ENCODE data around the gene HASPIN. TPM values are rescaled to one million over a fixed set of nuclear protein-coding genes. Genes with fewer than 3 reads are reported as not detected.

The HASPIN gene
- total and polyA plus RNA-seq, 2 experiments from 2014 or later = 6.1 to 35.1 TPM

GRCh38 chr17:3678821-3679530, 44.7 kb upstream of the HASPIN start (continued):
- TF ChIP-seq REST (IDR thresholded peaks at IDR 0.05; ENCODE audit: unreplicated experiment) (no peak), NANOG (IDR thresholded peaks at IDR 0.05; ENCODE audit: borderline replicate concordance) (no peak), EZH2 (IDR thresholded peaks at IDR 0.05; ENCODE audit: low read depth, unreplicated experiment) (no peak), POLR2AphosphoS5 (IDR thresholded peaks at IDR 0.05; ENCODE audit: low read depth) (no peak)

GRCh38 chr17:3679531-3680126, 44.1 kb upstream of the HASPIN start:
- peaks cover 7% of the 10 kb centered on the region; the same call in 2 of the 3 replicates for H3K4me1 Mint-ChIP-seq
- no peak for ATAC-seq
- Histone ChIP-seq H3K4me1 (ENCODE audit: insufficient read depth) (no peaks in the 10 kb centered on the region), H3F3A (replicated peaks; ENCODE audit: low read depth) (no peaks in the 10 kb centered on the region), H3K9me2 (ENCODE audit: insufficient read depth) (no peaks in the 10 kb centered on the region), H3K27ac (ENCODE audit: low read depth) (0 out of 2 replicates have a peak overlapping the region, but pooled peaks have one; percentile 26), H3K4me3 (no peak overlapping the region), H4K20me1 (replicated peaks; ENCODE audit: insufficient read depth) (no peaks in the 10 kb centered on the region), H3K79me2 (replicated peaks; ENCODE audit: insufficient read depth) (no peaks in the 10 kb centered on the region), H3K27me3 (ENCODE audit: insufficient read depth) (no peaks in the 10 kb centered on the region), H2AFZ (no peak overlapping the region), H3K4me2 (no peak overlapping the region), H3K36me3 (ENCODE audit: insufficient read depth) (no peaks in the 10 kb centered on the region)
- no peaks in the 10 kb centered on the region for H3K36me3 Mint-ChIP-seq (ENCODE audit: low read depth)
- DNase-seq (ENCODE audit: low spot score) = no peak
- TF ChIP-seq JUNB (IDR thresholded peaks at IDR 0.05; ENCODE audit: unreplicated experiment) (no peak), STAT1 (IDR thresholded peaks at IDR 0.05; ENCODE audit: unreplicated experiment) (no peak), EZH2phosphoT487 (IDR thresholded peaks at IDR 0.05; ENCODE audit: unreplicated experiment) (no peak), ZNF331 (CRISPR knock-in tag; IDR thresholded peaks at IDR 0.05; ENCODE audit: low read depth) (no peak), POLR2AphosphoS5 (IDR thresholded peaks at IDR 0.05; ENCODE audit: low read depth) (no peak), ZNF462 (CRISPR knock-in tag; IDR thresholded peaks at IDR 0.05) (no peak), ETS1 (IDR thresholded peaks at IDR 0.05) (no peak), CREB1 (CRISPR knock-in tag; IDR thresholded peaks at IDR 0.05; ENCODE audit: low read depth) (no peak), ZNF114 (CRISPR knock-in tag; IDR thresholded peaks at IDR 0.05) (no peak), EZH2 (IDR thresholded peaks at IDR 0.05; ENCODE audit: low read depth, unreplicated experiment) (no peak), NANOG (IDR thresholded peaks at IDR 0.05; ENCODE audit: borderline replicate concordance) (no peak)
- H3K27me3 Mint-ChIP-seq (ENCODE audit: insufficient read depth, low read depth, poor library complexity) = peaks cover 2% of the 10 kb centered on the region
- no peaks in the 10 kb centered on the region for H3K9me3 Mint-ChIP-seq
- no peak overlapping the region for H3K27ac Mint-ChIP-seq
- no peak overlapping the region for H3K4me3 Mint-ChIP-seq

Data from GM23338 (cell line).